ENCODE measurements around the gene NSG1.
"Not testable (repeated sequence)": the region's sequence is repeated elsewhere in the genome, so short reads cannot be mapped to it uniquely, and the experiment has no call there.

Gene NSG1

DNA sequence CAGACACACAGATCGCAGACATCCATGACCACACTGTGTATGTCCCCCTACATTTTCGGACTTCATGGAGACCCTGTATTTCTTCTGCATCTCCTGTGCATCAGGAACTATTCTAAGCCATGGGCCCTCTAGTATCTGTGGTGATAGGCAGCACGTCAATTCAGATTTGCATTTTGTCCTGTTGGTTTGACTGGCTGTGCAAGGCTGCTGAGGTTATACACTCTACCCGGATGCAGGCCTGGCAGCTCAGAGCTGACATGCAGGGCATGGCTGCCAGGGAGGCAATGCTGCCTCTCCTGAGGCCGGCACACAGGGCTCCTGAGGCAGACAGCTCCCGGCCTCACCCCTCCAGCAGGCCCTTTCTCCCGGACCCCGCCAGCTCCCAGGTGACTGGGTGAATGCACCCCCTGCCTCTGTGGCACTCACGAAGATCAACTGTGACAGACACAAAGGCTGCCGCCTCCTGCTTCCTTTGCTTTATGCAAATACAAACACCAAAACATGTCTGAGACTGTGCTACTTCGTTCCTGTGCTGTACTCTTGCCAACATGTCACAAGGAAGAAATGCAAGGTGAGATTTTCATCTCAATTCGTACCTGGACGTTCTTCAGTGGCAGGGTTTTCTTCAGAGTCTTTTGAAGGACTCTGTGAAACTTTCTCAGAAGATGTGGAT lies 51.0 kb downstream of the NSG1 start:
- DNase-seq: no peak

- no peak for DNase-seq
These were observed 52.0 kb downstream of the NSG1 start for GRCh38 chr4:4438891-4439290.

DNA sequence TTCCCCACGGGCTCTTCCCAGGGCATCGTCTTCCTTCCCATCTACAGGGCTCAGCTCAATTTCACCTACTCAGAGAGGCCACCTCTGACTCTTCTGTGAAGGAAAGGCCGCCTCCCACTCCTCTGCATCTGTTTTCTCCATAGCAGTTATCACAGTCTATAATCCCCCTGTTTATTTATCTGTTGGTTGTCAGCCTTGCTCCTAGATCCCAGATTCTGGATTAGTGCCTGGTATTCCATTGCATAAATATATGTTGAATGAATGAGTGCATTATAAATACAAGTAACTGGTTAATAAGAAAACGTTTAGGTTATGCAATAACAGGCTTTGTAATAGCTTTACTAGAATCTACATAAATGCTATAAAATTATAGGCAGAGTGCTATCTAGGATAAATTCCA lies 52.9 kb downstream of the NSG1 start:
- no peak for DNase-seq

- no peak for DNase-seq
These were observed 53.6 kb downstream of the NSG1 start for GRCh38 chr4:4440333-4441061.

DNA sequence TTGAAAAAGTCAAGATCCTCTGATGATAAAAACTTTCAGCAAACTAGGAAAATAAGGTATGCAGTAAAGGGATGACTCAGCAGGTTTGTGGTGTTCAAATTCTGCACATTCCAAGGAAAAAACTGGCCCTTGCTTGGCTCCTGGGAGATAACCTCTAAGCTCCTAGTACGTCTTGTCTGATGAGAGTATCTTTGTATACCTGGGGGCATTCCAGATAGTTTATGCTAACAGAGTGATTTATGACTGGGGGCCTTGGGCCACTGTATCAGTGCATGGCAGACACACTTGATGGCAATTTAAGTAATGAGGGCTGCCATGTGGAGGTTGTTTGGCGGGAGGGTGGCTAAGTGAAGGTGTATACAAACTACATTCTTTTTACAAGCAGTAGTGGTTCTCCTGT lies 56.9 kb downstream of the NSG1 start:
- no peak for DNase-seq

DNA sequence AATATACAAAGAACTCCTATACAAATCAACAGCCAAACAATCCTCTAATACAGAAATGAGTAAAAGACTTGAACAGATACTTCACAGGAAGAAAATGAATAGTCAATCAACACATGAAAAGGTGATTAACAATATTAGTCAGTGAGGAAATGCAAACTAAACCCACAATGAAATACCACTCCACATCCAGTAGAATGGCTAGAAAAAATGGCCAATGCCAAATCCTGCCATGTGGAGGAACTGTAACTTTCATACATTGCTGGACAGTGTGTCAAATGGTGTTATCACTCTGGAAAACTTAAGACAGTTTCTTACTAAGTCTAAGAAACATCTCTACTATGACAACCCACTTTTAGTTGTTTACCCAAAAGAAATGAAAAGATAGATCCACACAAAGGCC lies 59.5 kb downstream of the NSG1 start:
- DNase-seq: no peak

GRCh38 chr4:4455210-4455865 lies 68.4 kb downstream of the NSG1 start:
- DNase-seq: no peak

DNA sequence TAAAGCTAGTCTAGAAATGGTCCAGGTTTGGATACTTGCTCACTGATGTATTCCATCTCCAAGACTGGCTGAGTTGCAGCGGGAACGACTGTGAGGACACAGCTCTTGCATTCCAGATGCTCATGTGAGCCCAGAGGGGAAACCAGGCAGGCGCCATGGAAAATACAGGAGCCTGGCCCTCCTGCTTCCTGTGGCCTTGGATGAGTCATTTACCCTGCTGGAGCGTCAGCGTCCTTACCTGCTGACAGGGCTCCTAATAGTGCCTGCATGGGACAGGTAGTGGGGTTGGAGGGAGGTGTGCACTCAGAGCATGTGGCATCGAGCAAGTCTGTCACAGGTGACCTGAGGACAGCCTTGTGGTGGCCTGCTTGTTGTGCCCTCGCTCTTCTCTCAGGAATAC lies 69.4 kb downstream of the NSG1 start:
- no peak for DNase-seq

DNA sequence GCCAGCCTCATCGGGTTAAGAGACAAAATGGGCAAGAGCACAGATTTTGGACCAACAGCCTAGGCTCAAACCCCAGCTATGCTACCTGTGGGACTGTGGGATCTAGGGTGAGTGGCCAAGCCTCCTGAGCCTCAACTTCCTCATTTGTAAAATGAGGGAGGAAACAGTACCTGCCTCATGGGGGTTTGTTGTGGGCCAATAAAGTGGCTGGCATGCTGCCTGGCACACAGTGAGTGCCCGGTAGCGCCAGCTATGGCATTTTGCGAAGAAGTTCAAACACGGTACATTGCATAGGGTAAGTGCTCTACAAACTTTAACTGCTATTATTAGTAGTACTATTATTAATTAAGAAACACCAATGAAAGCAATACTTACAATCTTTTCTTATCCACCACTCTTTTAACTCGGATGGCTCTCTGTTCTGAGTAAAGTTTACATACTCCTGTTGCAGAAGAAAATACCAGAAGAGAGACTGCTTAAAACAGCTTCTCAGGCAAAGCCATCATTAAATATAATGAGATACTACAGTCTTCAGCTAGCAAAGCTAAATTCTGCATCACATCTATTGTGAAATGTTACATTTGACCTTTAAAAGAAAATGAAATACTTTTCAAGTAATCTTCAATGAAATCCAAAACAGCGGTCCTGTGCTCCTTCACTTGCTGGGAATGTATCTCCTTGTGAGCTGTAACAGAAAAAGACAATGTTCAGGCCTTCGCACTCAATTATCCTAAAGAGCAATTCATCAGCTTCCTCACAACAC lies 70.1 kb downstream of the NSG1 start:
- DNase-seq: no peak

DNA sequence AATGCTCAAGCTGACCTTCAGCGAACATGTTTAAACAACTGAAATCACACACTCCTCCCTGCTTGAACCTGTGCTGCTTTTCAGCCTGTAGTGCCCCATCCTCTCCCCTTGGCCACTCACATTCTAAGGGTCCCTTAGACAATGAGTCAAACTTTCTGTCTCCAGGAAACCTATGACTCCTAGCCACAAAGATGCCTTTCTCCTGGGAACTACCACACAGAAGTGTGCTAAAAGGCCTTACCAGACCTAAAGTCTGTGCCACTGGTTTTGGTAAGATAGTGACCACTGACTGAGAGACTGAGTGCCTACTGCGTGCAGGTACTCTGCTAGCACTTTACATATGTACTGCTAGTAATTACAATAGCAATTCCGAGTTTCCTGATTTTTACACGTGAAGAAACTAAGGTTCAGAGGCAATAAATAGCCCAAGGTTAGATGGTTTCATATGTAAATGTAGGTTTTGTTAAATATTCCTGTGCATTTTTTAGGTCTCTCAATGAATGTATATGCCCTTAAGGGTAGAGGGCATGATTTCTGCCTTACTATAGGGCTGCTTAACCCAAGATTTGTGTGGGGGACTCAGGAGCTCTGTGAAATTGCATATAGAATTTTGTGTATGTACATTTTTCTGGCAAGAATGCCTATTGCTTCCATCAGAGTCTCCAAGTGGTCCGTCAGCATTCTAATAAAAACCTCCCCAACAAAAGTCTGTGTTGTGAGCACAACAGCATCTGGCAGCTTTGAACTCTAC lies 71.1 kb downstream of the NSG1 start:
- no peak for DNase-seq

GRCh38 chr4:4459181-4459580 lies 72.3 kb downstream of the NSG1 start:
- DNase-seq: no peak

DNA sequence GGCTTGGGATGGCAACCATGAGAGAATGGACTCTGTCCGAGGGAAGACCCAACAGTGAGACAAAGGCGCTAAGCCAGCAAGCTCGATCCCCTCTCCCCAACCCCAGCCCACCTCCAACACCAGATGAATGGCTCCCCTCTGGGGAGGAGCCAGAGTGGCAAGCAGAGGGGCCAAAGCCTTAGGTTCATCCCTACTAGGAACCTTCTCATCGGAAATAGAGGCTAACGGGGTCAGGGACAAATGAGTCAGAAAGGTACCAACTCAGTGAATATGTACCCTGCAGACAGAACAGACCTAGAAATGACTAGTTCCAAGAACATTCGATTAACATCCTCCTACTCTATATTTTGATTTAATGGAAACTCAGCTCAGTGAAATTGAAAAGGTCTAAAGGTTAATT lies 73.9 kb downstream of the NSG1 start:
- DNase-seq: no peak

DNA sequence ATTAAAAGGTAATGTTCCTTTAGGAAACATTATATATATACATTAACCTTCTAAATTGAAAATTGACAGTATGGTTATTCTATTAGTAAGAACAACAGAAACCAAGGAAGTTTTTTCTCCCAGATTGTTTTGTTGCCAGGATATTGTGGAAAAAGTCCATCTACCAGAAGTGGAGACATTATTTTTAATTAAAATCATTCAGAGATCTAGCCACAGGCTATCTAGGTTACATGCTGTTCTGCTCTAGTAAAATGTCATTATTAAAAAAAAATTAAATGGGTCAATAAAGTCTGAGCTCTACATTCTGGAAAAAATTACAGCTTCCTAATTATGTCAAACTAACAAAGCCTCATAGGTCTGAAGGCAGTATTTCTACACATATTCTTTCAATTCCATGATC lies 74.3 kb downstream of the NSG1 start:
- DNase-seq: no peak

- no peak for DNase-seq
These were observed 74.9 kb downstream of the NSG1 start for GRCh38 chr4:4461850-4462249.

DNA sequence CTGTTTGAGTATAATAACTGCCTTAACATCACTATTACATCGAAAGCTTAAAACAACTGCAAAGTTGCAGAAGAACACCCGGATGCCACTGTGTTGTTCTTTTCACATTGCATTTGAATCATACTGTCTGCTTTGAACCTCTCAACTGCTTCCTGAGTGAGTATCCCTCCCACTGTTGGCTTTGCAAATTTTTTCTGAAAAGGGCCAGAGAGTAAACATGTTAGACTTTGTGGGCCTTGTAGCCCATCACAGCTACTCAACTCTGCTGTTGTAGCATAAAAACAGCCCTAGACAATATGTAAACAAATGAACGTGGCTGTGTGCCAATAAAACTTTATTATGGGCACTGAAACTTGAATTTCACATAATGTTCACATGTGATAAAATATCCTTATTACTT lies 76.1 kb downstream of the NSG1 start:
- no peak for DNase-seq

DNA sequence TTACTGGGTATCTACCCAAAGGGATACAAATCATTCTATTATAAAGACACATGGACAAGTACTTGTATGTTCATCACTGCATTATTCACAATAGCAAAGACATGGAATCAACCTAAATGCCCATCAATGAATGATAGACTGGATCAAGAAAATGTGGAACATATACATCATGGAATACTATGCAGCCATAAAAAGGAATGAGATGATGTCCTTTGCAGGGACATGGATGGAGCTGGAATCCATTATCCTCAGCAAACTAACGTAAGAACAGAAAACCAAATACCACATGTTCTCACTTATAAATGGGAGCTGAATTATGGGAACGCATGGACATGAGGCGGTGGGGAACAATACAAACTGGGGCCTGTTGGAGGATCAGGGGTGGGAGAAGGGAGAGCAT lies 78.3 kb downstream of the NSG1 start:
- not testable (repeated sequence) for DNase-seq

All from GDM1 (cell line).